Mucosa of stomach (tissue), 1 donor: ENCODE data around the gene PLN.

Experiments used
- H3K27me3 ChIP-seq: one replicate; pipeline ENCODE4 v1.7.0; 2013; ENCODE audit warnings: mild to moderate bottlenecking, low read length; ENCODE audit not compliant: control insufficient read depth, insufficient read depth
- H3K36me3 ChIP-seq: one replicate; pipeline ENCODE4 v1.7.0; 2013; ENCODE audit warnings: low read length; ENCODE audit not compliant: control insufficient read depth, insufficient read depth
- H3K4me1 ChIP-seq: one replicate; pipeline ENCODE4 v1.7.0; 2013; ENCODE audit warnings: mild to moderate bottlenecking, low read length; ENCODE audit not compliant: control insufficient read depth, insufficient read depth
- H3K4me3 ChIP-seq: one replicate; pipeline ENCODE4 v1.7.0; 2013; ENCODE audit warnings: low read length
- H3K9ac ChIP-seq: one replicate; pipeline ENCODE4 v1.7.0; 2013; ENCODE audit warnings: mild to moderate bottlenecking, low read length, moderate library complexity
- H3K9me3 ChIP-seq: one replicate; pipeline ENCODE4 v1.7.0; 2013; ENCODE audit warnings: mild to moderate bottlenecking, low read length, moderate library complexity; ENCODE audit not compliant: control insufficient read depth
- donor health status: Pancreatic carcinoma.

The PLN gene

DNA sequence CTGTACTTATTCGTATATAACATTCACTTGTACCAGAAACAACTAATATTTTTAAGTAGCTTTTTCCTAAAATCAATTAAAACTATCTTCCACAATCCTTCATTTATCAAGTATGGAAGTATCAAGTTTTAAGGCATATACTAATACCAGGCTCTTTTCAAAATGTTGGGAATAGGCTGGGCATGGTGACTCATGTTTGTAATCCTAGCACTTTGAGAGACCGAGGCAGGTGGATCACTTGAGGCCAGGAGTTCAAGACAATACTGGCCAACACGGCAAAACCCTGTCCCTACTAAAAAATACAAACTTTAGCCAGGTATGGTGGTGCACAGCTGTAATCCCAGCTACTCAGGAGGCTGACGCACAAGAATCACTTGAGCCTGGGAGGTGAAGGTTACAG, 25.7 kb upstream of the PLN start:
- H3K9me3 ChIP-seq: no peaks in the 10 kb centered on the region
- H3K4me3 ChIP-seq: no peak overlapping the region

GRCh38 chr6:118523216-118523615, 24.9 kb upstream of the PLN start:
- Histone ChIP-seq H3K4me3 (no peak overlapping the region), H3K36me3 (no peaks in the 10 kb centered on the region), H3K27me3 (no peaks in the 10 kb centered on the region), H3K9me3 (no peaks in the 10 kb centered on the region), H3K9ac (no peak overlapping the region), H3K4me1 (no peaks in the 10 kb centered on the region)

More for the DNA sequence above, 25.7 kb upstream of the PLN start:
- no peaks in the 10 kb centered on the region for H3K4me1 ChIP-seq
- no peaks in the 10 kb centered on the region for H3K36me3 ChIP-seq
- no peak overlapping the region for H3K9ac ChIP-seq
- no peaks in the 10 kb centered on the region for H3K27me3 ChIP-seq

DNA sequence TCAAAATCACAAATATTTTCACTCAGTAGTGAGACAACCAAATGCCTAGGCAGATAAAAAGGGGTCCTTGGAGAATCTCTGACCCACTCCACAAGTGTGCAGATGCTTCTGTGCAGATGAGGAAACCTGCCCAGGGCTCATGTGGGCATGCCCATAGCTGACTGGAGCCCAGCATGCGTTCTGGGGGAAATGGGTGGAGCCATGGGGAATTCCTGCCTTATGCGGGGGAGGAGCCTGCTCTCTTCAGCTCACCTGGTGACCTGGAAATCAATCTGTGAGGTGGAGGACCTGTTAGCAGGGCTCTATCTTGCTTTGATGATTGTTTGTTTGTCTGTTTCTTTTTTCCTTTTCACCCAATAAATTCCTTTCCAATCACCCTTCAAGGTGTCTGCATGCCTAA, 23.4 kb upstream of the PLN start:
- Histone ChIP-seq H3K27me3 (no peaks in the 10 kb centered on the region), H3K9me3 (no peaks in the 10 kb centered on the region), H3K9ac (no peak overlapping the region), H3K4me1 (no peaks in the 10 kb centered on the region), H3K4me3 (no peak overlapping the region), H3K36me3 (no peaks in the 10 kb centered on the region)

DNA sequence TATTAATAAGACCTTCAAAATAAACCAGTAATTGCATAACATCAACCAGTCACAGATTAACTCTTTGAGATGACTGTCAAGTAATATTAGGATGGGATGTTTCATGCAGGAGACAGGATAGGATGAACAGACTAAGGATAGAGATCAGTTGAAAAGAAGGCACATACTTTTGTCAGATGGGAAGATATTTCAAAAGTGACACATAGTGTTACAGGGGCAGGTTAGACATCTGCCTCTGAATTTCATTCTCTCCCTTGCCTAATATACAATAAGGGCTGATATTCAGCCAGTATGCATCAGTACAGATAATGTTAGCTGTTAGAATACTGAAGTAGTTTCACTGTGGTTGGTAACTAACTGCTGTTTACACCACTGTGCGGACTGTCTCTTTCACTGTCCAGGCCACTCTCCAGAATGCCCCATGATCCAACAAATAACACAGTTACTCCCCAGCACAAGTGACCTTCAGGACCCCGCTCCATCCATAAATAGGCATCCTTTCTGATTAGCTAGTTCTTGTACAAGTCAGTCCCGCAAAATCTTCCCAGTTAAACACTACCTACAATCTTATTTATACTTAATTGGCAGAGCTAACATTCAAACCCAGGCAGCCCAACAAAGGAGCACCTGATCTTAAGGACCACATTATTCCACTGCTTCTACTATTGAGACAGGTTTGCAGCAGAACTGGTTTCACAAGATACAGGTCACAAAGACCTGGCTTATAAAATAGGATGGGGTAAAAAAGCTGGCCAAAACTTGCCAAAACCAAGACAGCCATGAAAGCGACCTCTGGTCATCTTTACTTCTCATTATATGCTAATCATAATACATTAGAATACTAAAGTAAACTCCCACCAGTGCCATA, 21.9 kb upstream of the PLN start:
- Histone ChIP-seq H3K36me3 (no peaks in the 10 kb centered on the region), H3K4me3 (no peak overlapping the region), H3K27me3 (no peaks in the 10 kb centered on the region), H3K4me1 (no peaks in the 10 kb centered on the region), H3K9me3 (no peaks in the 10 kb centered on the region), H3K9ac (no peak overlapping the region)

- no peak overlapping the region for H3K9ac ChIP-seq
- H3K36me3 ChIP-seq: no peaks in the 10 kb centered on the region
- H3K4me3 ChIP-seq: no peak overlapping the region
- no peaks in the 10 kb centered on the region for H3K9me3 ChIP-seq
- no peaks in the 10 kb centered on the region for H3K4me1 ChIP-seq
- H3K27me3 ChIP-seq: no peaks in the 10 kb centered on the region
Observed at GRCh38 chr6:118528129-118528528, 20.0 kb upstream of the PLN start.

GRCh38 chr6:118529756-118530155, 18.3 kb upstream of the PLN start:
- no peaks in the 10 kb centered on the region for H3K36me3 ChIP-seq
- H3K4me1 ChIP-seq: no peaks in the 10 kb centered on the region
- H3K27me3 ChIP-seq: no peaks in the 10 kb centered on the region
- H3K9me3 ChIP-seq: no peaks in the 10 kb centered on the region
- H3K9ac ChIP-seq: no peak overlapping the region
- no peak overlapping the region for H3K4me3 ChIP-seq

DNA sequence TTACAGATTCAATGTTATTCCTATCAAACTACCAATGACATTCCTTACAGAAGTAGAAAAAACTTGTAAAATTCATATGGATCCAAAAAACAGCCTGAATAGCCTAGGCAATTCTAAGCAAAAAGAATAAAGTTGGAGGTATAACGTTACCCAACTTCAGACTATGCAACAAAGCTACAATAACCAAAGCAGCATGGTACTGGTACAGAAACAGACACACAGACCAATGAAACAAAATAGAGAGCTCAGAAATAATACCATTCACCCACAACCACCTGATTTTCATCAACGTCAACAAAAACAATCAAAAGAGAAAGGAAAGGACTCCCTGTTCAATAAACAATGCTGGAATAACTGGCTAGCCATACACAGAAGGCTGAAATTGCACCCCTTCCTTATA, 17.2 kb upstream of the PLN start:
- Histone ChIP-seq H3K27me3 (no peaks in the 10 kb centered on the region), H3K9ac (no peak overlapping the region), H3K4me3 (no peak overlapping the region), H3K36me3 (no peaks in the 10 kb centered on the region), H3K4me1 (no peaks in the 10 kb centered on the region), H3K9me3 (no peaks in the 10 kb centered on the region)

DNA sequence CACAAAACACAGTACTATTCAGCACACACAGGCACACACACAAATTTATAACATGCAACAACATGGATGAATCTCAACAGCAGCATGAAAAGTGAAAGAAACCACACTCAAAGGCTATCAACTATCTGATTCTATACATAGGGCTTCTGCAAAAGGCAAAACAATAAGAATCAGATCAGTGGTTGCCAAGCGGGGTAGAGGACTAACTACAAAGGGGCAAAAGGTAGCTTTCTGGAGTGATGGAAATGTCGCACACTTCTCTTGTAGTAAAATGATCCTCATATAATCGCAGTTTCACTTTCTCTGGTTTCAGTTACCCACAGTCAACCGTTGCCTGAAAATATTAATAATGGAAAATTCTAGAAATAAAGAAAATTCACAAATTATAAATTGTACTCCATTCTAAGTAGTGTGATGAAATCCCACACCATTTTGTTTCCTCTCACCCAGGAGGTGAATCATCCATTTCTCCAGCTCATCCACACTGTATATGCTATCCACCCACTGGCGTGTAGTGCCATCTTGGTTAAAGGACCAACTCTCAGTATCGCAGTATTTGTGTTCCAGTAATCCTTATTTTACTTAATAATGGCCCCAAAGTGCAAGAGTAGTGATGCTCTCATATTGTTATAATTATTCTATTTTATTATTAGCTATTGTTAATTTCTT, 12.8 kb upstream of the PLN start:
- Histone ChIP-seq H3K9me3 (no peaks in the 10 kb centered on the region), H3K36me3 (no peaks in the 10 kb centered on the region), H3K4me3 (no peak overlapping the region), H3K9ac (no peak overlapping the region), H3K27me3 (no peaks in the 10 kb centered on the region), H3K4me1 (no peaks in the 10 kb centered on the region)

DNA sequence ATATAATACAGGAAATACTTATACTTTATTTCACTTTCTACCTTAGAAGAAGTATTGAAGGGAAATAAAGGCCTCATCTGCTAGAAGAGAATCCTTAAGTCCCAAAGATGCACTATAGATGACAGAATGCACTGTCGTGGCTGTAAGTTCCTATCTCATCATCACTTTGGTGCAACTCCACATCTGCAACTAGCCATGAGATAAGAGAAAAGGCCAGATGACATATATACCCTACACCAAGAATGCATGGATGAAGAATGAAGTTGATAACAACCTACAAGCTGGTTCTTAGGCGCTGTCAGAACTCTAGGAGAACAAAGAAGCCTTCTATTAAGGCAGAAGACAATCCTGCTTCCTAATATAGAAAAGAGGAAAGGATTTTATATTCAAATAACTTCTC, 11.6 kb upstream of the PLN start:
- no peaks in the 10 kb centered on the region for H3K9me3 ChIP-seq
- H3K36me3 ChIP-seq: no peaks in the 10 kb centered on the region
- H3K9ac ChIP-seq: no peak overlapping the region
- no peaks in the 10 kb centered on the region for H3K27me3 ChIP-seq
- H3K4me3 ChIP-seq: no peak overlapping the region
- no peaks in the 10 kb centered on the region for H3K4me1 ChIP-seq

GRCh38 chr6:118537574-118537973, 10.5 kb upstream of the PLN start:
- no peak overlapping the region for H3K9ac ChIP-seq
- no peaks in the 10 kb centered on the region for H3K36me3 ChIP-seq
- H3K27me3 ChIP-seq: no peaks in the 10 kb centered on the region
- no peaks in the 10 kb centered on the region for H3K4me1 ChIP-seq
- H3K4me3 ChIP-seq: no peak overlapping the region
- H3K9me3 ChIP-seq: no peaks in the 10 kb centered on the region

DNA sequence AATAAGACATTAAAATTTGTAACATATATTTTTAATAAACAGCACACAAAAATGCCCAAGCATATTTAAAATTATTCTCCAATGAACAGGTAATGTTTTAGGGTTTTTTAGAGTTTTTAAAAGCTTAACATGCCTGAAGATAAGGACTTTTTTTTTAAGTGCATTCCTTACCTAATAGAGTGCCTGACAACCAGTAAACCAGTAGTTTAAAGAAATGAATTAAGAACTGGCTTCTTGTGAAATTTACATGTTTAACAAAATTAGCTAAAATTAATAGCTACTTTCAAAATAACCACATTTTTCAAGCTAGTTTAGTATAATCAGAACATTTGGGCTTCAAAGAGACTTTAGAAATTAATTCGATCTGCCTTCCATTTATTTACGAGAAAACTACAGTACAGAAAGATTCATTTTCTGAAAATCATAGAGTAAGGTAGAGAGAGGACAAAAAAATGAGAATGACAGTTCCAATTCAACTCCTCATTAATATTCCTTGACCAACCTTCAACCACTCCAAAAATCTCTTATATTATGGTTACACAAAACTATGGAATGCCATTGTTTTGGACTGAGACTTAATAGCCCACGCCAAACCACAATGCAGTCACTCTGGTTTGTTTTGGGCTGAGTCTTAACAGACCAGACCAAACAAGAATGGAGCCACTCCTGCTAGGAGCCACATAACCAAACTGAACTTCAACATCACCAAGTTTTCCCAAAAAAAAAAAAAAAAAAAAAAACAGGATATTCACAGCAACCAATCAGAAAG, 5.7 kb upstream of the PLN start:
- H3K27me3 ChIP-seq: no peaks in the 10 kb centered on the region
- H3K9ac ChIP-seq: no peak overlapping the region
- H3K4me3 ChIP-seq: no peak overlapping the region
- no peaks in the 10 kb centered on the region for H3K9me3 ChIP-seq
- peaks cover 14% of the 10 kb centered on the region for H3K4me1 ChIP-seq
- no peaks in the 10 kb centered on the region for H3K36me3 ChIP-seq

DNA sequence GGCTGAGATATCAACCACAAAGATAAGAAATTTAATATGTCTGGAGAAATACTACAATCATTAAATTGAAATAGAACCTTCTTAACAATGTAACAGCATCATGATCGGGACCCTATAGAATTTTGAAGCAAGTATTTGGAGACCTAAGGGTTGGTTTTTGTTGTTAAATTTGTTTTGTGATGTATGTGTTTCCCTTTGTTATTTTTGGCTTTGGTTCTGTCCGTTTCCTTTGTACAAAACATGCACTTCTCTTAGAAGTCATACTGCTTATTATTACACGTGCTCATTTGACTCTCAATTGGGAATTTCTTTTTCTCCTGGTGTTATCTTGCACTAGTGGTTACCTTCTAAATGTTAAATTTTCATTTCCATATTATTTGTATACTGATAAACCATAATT, 4.0 kb upstream of the PLN start:
- H3K4me3 ChIP-seq: no peak overlapping the region
- peaks cover 14% of the 10 kb centered on the region for H3K4me1 ChIP-seq
- no peaks in the 10 kb centered on the region for H3K27me3 ChIP-seq
- H3K9ac ChIP-seq: no peak overlapping the region
- no peaks in the 10 kb centered on the region for H3K36me3 ChIP-seq
- H3K9me3 ChIP-seq: no peaks in the 10 kb centered on the region
